HL-60/S4 treated with phorbol 12-myristate 13-acetate at 8.2 ng/mL for 4 days and 3 days (cell line): ENCODE results near the gene PRRG4.

ENCODE experiments used
- in situ Hi-C: fragments of 300-500 bp; cut with MboI; formaldehyde crosslinking; loops from 2 replicates; pipeline ENCODE4 v1.15.0; 2022; ENCODE audit warnings: low sequenced_read_pairs

The PRRG4 gene

GRCh38 chr11:32905028-32905667 lies 75.4 kb downstream of the PRRG4 start:
- in situ Hi-C loops, result no loop called here
